SH-SY5Y (cell line): Measurements from ENCODE around the gene CDK6.

Experiments used
- GATA2 ChIP-seq: IDR thresholded peaks from 2 replicates; pipeline ENCODE4 v1.6.1; 2011; ENCODE audit warnings: mild to moderate bottlenecking, low read depth, low read length
- GATA3 ChIP-seq: IDR thresholded peaks from 2 replicates; pipeline ENCODE4 v1.6.1; 2011; ENCODE audit warnings: low read depth, mild to moderate bottlenecking, low read length, moderate library complexity

GRCh38 chr7:92797693-92798092 lies 38.7 kb downstream of the CDK6 start:
- TF ChIP-seq GATA2: no peak
- no peak for TF ChIP-seq GATA3
